ENCODE data around the gene DNAJA4. TPM values are rescaled to one million over a fixed set of nuclear protein-coding genes. Genes with fewer than 3 reads are reported as not detected.

Gene DNAJA4
- total and polyA plus RNA-seq, 2 of the 13 experiments (the other 11 are each of a cell fraction or from before 2014, with no cell fraction given), result not detected

GRCh38 chr15:78299101-78299930 lies 35.0 kb downstream of the DNAJA4 start, which contains the start of gene SKIC8 (continued):
- TF ChIP-seq BORCS8-MEF2B (CRISPR knock-in tag; IDR thresholded peaks at IDR 0.05) (peak; percentile 47; the same call in 1 of the 2 replicates), ZNF737 (CRISPR knock-in tag; IDR thresholded peaks at IDR 0.05; ENCODE audit: borderline replicate concordance) (no peak), ZC3H4 (CRISPR knock-in tag; IDR thresholded peaks at IDR 0.05; ENCODE audit: borderline replicate concordance) (no peak), ZNF510 (CRISPR knock-in tag; IDR thresholded peaks at IDR 0.05; ENCODE audit: low read depth) (no peak), SIN3A (IDR thresholded peaks at IDR 0.05; ENCODE audit: borderline replicate concordance, low read depth, low read length) (peak; percentile 92), ZNF598 (CRISPR knock-in tag; IDR thresholded peaks at IDR 0.05; ENCODE audit: borderline replicate concordance) (0 out of 2 replicates have a peak, but pooled peaks have one; percentile 75)
- TF ChIP-seq, protein P1, sequence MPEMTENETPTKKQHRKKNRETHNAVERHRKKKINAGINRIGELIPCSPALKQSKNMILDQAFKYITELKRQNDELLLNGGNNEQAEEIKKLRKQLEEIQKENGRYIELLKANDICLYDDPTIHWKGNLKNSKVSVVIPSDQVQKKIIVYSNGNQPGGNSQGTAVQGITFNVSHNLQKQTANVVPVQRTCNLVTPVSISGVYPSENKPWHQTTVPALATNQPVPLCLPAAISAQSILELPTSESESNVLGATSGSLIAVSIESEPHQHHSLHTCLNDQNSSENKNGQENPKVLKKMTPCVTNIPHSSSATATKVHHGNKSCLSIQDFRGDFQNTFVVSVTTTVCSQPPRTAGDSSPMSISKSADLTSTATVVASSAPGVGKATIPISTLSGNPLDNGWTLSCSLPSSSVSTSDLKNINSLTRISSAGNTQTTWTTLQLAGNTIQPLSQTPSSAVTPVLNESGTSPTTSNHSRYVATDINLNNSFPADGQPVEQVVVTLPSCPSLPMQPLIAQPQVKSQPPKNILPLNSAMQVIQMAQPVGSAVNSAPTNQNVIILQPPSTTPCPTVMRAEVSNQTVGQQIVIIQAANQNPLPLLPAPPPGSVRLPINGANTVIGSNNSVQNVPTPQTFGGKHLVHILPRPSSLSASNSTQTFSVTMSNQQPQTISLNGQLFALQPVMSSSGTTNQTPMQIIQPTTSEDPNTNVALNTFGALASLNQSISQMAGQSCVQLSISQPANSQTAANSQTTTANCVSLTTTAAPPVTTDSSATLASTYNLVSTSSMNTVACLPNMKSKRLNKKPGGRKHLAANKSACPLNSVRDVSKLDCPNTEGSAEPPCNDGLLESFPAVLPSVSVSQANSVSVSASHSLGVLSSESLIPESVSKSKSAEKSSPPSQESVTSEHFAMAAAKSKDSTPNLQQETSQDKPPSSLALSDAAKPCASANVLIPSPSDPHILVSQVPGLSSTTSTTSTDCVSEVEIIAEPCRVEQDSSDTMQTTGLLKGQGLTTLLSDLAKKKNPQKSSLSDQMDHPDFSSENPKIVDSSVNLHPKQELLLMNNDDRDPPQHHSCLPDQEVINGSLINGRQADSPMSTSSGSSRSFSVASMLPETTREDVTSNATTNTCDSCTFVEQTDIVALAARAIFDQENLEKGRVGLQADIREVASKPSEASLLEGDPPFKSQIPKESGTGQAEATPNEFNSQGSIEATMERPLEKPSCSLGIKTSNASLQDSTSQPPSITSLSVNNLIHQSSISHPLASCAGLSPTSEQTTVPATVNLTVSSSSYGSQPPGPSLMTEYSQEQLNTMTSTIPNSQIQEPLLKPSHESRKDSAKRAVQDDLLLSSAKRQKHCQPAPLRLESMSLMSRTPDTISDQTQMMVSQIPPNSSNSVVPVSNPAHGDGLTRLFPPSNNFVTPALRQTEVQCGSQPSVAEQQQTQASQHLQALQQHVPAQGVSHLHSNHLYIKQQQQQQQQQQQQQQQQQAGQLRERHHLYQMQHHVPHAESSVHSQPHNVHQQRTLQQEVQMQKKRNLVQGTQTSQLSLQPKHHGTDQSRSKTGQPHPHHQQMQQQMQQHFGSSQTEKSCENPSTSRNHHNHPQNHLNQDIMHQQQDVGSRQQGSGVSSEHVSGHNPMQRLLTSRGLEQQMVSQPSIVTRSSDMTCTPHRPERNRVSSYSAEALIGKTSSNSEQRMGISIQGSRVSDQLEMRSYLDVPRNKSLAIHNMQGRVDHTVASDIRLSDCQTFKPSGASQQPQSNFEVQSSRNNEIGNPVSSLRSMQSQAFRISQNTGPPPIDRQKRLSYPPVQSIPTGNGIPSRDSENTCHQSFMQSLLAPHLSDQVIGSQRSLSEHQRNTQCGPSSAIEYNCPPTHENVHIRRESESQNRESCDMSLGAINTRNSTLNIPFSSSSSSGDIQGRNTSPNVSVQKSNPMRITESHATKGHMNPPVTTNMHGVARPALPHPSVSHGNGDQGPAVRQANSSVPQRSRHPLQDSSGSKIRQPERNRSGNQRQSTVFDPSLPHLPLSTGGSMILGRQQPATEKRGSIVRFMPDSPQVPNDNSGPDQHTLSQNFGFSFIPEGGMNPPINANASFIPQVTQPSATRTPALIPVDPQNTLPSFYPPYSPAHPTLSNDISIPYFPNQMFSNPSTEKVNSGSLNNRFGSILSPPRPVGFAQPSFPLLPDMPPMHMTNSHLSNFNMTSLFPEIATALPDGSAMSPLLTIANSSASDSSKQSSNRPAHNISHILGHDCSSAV (CRISPR knock-in tag; IDR thresholded peaks at IDR 0.05; ENCODE audit: borderline replicate concordance), result no peak
- TF ChIP-seq, protein P2, sequence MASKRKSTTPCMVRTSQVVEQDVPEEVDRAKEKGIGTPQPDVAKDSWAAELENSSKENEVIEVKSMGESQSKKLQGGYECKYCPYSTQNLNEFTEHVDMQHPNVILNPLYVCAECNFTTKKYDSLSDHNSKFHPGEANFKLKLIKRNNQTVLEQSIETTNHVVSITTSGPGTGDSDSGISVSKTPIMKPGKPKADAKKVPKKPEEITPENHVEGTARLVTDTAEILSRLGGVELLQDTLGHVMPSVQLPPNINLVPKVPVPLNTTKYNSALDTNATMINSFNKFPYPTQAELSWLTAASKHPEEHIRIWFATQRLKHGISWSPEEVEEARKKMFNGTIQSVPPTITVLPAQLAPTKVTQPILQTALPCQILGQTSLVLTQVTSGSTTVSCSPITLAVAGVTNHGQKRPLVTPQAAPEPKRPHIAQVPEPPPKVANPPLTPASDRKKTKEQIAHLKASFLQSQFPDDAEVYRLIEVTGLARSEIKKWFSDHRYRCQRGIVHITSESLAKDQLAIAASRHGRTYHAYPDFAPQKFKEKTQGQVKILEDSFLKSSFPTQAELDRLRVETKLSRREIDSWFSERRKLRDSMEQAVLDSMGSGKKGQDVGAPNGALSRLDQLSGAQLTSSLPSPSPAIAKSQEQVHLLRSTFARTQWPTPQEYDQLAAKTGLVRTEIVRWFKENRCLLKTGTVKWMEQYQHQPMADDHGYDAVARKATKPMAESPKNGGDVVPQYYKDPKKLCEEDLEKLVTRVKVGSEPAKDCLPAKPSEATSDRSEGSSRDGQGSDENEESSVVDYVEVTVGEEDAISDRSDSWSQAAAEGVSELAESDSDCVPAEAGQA (IDR thresholded peaks at IDR 0.05; ENCODE audit: low read depth), result peak; percentile 63; the same call in 1 of the 2 replicates
- TF ChIP-seq, protein P2 (CRISPR knock-in tag; IDR thresholded peaks at IDR 0.05; ENCODE audit: borderline replicate concordance), result no peak

All from HepG2 (cell line).